GM19395 (cell line): ENCODE results near the gene TTC7B.

Source experiments
- ATAC-seq: cut with Tn5 transposase; IDR thresholded peaks from one replicate; pipeline ENCODE4 v1.9.1; 2021; ENCODE audit warnings: mild to moderate bottlenecking, moderate library complexity; ENCODE audit not compliant: unreplicated experiment

TTC7B gene

GRCh38 chr14:90582166-90582565 is 234.1 kb downstream of the TTC7B start:
- no peak for ATAC-seq

DNA sequence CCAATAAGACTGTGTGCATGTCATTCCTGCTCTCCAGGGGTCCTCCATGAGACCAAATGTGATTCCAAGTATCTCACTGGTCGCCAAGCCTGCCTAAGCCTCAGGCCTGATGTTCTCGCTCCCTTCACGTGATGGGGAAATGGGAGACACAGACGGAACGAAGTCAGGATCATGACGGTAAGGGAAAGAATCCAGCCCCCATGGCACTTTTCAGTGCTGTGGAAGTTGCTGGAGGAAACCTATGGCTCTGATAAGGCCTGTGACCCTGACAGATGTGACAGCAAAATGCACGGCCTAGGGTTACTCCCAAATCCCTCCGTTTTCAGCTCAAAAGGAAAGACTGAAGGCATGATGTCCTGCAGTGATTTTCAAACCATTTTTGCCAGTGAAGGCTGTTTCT is 234.5 kb downstream of the TTC7B start:
- no peak for ATAC-seq

GRCh38 chr14:90580377-90581335 is 235.6 kb downstream of the TTC7B start:
- no peak for ATAC-seq

DNA sequence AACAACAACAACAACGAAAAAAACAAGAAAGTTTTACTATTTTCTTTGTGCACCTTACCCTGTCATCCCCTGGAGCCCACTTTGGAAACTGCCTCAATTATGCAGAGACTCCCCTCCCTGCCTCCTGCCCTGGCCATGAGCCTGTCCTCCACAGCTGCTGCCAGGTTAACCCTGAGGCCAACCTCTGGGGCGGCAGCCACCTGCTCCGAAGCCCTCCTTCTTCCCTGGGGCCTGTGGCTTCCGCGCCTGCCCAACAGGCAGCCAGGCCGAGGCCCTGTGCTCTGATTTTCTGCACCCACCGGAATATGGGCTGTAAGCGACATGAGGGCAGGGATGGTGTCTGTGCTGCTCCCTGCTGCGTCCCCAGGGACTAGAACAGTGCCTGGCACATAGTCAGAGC is 236.4 kb downstream of the TTC7B start:
- ATAC-seq: no peak

GRCh38 chr14:90579088-90579487 is 237.1 kb downstream of the TTC7B start:
- no peak for ATAC-seq

DNA sequence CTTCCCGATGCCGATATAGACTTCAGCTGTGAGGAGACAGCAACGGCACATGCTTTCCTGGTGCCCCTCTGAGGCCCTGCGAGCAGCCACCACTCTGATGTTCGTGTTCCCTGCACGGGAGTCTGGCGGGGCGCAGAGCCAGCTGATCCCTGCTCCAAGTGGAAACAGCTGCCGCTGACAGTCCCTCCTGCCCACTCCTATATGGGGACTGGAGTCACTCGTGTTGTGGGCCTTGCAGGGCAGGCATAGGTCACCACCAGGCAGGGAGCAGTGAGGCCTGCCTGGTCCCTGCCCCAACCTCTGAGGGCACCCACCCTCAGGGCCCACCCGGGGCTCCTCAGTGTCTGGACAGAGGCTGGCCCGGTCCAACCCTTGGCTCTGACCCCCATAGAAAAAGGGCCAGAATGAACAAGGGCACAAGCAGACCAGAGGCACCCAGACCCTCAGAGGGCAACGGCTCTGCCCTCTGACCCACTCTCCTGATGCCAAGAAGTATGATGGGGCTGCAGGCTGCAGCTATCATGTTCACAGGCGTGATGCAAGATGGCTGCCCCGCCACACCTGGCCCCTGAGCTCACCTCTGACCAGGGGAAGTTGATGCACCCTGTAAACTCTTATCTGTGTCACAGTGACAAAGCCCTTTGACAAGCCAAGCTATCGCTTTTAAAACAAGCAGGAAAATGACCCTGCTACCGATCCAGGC is 237.8 kb downstream of the TTC7B start:
- ATAC-seq: no peak

GRCh38 chr14:90577661-90578282 is 238.5 kb downstream of the TTC7B start:
- no peak for ATAC-seq

- ATAC-seq: no peak
Measured at GRCh38 chr14:90576981-90577660, 239.1 kb downstream of the TTC7B start.

- ATAC-seq: no peak
Measured at GRCh38 chr14:90576581-90576980, 239.6 kb downstream of the TTC7B start.

- no peak for ATAC-seq
Measured at GRCh38 chr14:90575781-90576180, 240.4 kb downstream of the TTC7B start.

DNA sequence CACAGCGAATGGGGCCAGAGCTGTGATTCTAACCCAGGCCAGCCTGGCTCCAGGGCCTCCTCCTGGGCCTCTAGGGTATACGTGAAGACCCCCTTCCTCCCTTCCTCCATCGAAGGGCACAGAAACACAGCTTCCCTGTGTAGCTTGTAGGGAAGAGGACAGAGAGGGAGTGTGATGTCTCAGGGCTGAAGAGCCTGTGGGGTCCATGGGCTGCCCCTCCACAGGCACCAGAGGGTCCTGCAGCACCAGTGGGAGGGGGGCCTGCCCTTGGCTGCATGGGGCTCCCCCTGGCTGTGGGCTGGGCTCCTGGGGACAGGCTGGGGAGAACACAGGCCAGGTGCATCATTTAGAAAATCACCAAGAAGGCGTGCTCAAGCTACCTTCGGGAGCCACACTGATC is 240.9 kb downstream of the TTC7B start:
- ATAC-seq: no peak

- no peak for ATAC-seq
Measured at GRCh38 chr14:90574188-90575131, 241.8 kb downstream of the TTC7B start.

DNA sequence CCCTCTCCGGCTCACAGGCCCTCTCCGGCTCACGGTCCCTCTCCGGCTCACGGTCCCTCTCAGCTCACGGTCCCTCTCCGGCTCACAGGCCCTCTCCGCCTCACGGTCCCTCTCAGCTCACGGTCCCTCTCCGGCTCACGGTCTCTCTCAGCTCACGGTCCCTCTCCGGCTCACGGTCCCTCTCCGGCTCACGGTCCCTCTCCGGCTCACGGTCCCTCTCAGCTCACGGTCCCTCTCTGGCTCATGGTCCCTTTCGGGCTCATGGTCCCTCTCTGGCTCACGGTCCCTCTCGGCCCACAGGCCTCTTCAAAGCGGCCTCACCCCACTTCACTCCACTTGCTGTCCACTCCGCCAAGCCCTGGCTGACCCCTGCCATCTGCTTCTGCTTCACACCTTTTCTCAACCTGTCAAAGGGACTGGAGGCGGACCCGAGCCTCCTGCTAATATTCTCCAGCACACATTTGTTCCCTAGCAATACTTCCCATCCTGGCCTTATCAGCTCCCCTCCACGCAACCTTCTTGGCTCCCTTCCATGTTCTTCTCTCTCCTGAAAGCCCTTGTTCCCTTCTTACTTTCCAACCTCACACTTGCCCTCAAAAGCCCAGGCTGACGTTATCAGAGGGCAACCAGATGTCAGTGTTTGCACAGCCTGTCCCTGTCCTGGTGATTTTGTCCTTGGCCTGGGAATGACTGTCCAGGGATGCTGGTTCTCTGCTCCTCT is 242.7 kb downstream of the TTC7B start:
- ATAC-seq: no peak

GRCh38 chr14:90572441-90573150 is 243.6 kb downstream of the TTC7B start:
- no peak for ATAC-seq

- no peak for ATAC-seq
Measured at GRCh38 chr14:90571149-90571947, 244.9 kb downstream of the TTC7B start.

DNA sequence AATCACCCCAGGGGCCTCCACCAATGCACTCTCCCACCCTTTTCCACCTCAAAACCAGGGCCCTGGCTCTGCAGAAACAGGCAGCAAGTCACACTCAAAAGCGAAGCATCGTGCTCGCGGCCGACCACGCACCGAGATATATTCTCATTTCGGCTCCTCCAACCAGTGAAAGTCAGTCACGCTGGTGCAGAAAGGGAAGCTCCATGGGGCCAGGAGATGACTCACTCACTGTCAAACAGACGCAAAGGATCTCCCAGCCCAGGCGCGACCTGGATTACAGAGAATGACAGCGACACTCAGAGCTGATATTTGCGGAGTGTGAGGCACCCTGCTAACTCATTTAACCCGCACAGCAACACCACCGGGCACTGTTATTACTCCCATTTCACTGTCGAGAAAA is 245.8 kb downstream of the TTC7B start:
- no peak for ATAC-seq

GRCh38 chr14:90569606-90570387 is 246.4 kb downstream of the TTC7B start:
- ATAC-seq: no peak
